Panc1 (cell line): ENCODE measurements around the gene PSMD3. TPM values are rescaled to one million over a fixed set of nuclear protein-coding genes. Genes with fewer than 3 reads are reported as not detected.

Source experiments
- ATAC-seq: fragments of 200-7000 bp; cut with Tn5 transposase; 2 replicates; pipeline ENCODE4 v1.9.1; 2020; ENCODE audit warnings: mild to moderate bottlenecking, moderate library complexity
- BruUV-seq: library from RNA; stranded (reverse); fragments of 400-500 nt; replicated peaks from 2 replicates; lab custom pipeline; 2021; lab: Mats Ljungman, UMichigan
- CTCF ChIA-PET: fragments of 300-600 bp; sonication (Branson Sonifier 250); formaldehyde crosslinking; loops from one replicate; lab custom pipeline; 2022; ENCODE audit warnings: antibody characterized with exemption; lab: Charles Lee
- POLR2A ChIA-PET: fragments of 300-600 bp; sonication (Branson Sonifier 250); formaldehyde crosslinking; loops from one replicate; lab custom pipeline; 2022; ENCODE audit warnings: antibody characterized with exemption; lab: Charles Lee
- DNase-seq: peaks from one replicate; pipeline ENCODE4 v3.0.0-alpha.2; 2010; ENCODE audit warnings: low read depth, low spot score
- H3K27ac ChIP-seq: 2 replicates; pipeline ENCODE4 v1.5.1; 2011; ENCODE audit warnings: mild to moderate bottlenecking, low read length, inconsistent platforms
- H3K27me3 ChIP-seq: fragments of 200-500 bp; sonication (Bioruptor generic); 2 replicates; pipeline ENCODE4 v1.6.0; 2014; ENCODE audit warnings: low read length, inconsistent platforms; ENCODE audit not compliant: control insufficient read depth, insufficient read depth
- H3K36me3 ChIP-seq: fragments of 200-500 bp; sonication (Bioruptor generic); 2 replicates; pipeline ENCODE4 v1.5.1; 2014; ENCODE audit warnings: inconsistent platforms, mild to moderate bottlenecking, low read length, moderate library complexity; ENCODE audit not compliant: control insufficient read depth, insufficient read depth
- H3K4me1 ChIP-seq: 2 replicates; pipeline ENCODE4 v1.5.1; 2011; ENCODE audit warnings: inconsistent platforms, mild to moderate bottlenecking, low read length, moderate library complexity; ENCODE audit not compliant: control insufficient read depth, insufficient read depth
- H3K4me3 ChIP-seq, 2 experiments: 2 replicates each; pipeline ENCODE4 v1.5.1; 2011 to 2012; ENCODE audit warnings: low read depth in 2 of 2, low read length in 2 of 2, mild to moderate bottlenecking in 2 of 2, inconsistent platforms in 1 of 2, moderate library complexity in 1 of 2
- H3K9me3 ChIP-seq: fragments of 200-500 bp; sonication (Bioruptor generic); 2 replicates; pipeline ENCODE4 v1.5.1; 2014; ENCODE audit warnings: low read depth, mild to moderate bottlenecking, inconsistent platforms, low read length, moderate library complexity; ENCODE audit not compliant: control insufficient read depth, insufficient read depth
- POLR2AphosphoS5 ChIP-seq: IDR thresholded peaks from 2 replicates; pipeline ENCODE4 v1.6.1; 2012; ENCODE audit warnings: mild to moderate bottlenecking, low read depth, low read length, moderate library complexity
- REST ChIP-seq, 2 experiments: IDR thresholded peaks; 2 replicates each; pipeline ENCODE4 v1.6.1; 2011 to 2012; ENCODE audit warnings: low read depth in 2 of 2, control low read depth in 1 of 2, low read length in 1 of 2, mild to moderate bottlenecking in 1 of 2, moderate library complexity in 1 of 2; ENCODE audit not compliant: insufficient read depth in 1 of 2
- SIN3A ChIP-seq: IDR thresholded peaks from 2 replicates; pipeline ENCODE4 v1.6.1; 2012; ENCODE audit warnings: low read depth, mild to moderate bottlenecking, low read length, moderate library complexity, borderline replicate concordance; ENCODE audit not compliant: insufficient read depth
- TCF7L2 ChIP-seq: IDR thresholded peaks from 2 replicates; pipeline ENCODE4 v1.6.1; 2011; ENCODE audit warnings: mild to moderate bottlenecking, low read depth, low read length, inconsistent platforms
- in situ Hi-C: cut with HindIII; loops from 2 replicates; pipeline ENCODE4 v1.10.0; 2016; ENCODE audit warnings: low sequenced_read_pairs, low pct_unique_long_range_greater_than_20kb
- intact Hi-C: fragments of 100-400 bp; cut with micrococcal nuclease; formaldehyde crosslinking; loops from one replicate; pipeline ENCODE4 v1.10.0; 2022; ENCODE audit not compliant: unreplicated experiment
- total RNA-seq: library from RNA; stranded (reverse); gene quantifications from one replicate; pipeline ENCODE4 v1.2.1, GENCODE V29; 2021; ENCODE audit not compliant: unreplicated experiment
- TF ChIP-seq, protein P1 (sequence below): fragments of 450-650 bp; IDR thresholded peaks from 2 replicates; pipeline ENCODE4 v1.5.1; 2017; ENCODE audit warnings: mild to moderate bottlenecking

The PSMD3 gene
- total RNA-seq, 1 experiment from 2014 or later = 175 TPM

DNA sequence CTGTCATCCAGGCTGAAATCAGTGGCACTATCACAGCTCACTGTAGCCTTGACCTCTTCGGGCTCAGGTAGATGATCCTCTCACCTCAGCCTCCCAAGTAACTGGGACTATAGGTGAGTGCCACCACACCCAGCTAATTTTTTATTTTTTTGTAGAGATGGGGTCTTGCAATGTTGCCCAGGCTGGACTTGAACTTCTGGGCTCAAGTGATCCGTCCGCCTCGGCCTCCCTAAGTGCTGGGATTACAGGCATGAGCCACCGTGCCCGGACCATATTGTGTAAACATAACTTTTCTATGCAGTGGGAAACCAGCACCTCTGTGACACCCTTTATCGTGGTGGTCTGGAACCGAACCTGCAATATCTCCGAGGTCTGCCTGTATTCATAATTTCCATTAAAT, 23.5 kb downstream of the PSMD3 start:
- no peak for DNase-seq
- in situ Hi-C loops = no loop called here
- no peak for TF ChIP-seq SIN3A
- no peak for TF ChIP-seq POLR2AphosphoS5
- TF ChIP-seq, protein P1, sequence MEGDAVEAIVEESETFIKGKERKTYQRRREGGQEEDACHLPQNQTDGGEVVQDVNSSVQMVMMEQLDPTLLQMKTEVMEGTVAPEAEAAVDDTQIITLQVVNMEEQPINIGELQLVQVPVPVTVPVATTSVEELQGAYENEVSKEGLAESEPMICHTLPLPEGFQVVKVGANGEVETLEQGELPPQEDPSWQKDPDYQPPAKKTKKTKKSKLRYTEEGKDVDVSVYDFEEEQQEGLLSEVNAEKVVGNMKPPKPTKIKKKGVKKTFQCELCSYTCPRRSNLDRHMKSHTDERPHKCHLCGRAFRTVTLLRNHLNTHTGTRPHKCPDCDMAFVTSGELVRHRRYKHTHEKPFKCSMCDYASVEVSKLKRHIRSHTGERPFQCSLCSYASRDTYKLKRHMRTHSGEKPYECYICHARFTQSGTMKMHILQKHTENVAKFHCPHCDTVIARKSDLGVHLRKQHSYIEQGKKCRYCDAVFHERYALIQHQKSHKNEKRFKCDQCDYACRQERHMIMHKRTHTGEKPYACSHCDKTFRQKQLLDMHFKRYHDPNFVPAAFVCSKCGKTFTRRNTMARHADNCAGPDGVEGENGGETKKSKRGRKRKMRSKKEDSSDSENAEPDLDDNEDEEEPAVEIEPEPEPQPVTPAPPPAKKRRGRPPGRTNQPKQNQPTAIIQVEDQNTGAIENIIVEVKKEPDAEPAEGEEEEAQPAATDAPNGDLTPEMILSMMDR = no peak
- TF ChIP-seq REST (IDR thresholded peaks at IDR 0.05; ENCODE audit: insufficient read depth in 1 of 2, low read depth in 2 of 2, low read length in 1 of 2) = no peak
- no peak for TF ChIP-seq TCF7L2

DNA sequence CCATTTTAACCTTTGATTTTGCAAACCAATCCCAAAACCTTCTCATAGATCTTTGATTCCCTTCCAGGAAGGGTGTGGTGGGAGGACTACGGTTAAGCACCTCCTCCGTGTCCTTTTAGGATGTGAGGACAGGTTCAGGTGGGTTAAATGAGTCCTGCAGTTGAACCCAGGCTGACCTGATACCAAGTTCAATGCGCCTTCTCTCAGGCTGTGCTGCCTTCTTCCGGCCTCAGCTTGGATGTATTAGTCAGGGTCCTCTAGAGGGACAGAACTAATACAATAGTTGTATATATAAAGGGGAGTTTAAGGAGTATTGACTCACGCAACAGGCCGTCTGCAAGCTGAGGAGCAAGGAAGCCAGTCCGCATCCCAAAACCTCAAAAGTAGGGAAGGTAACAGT, 24.1 kb downstream of the PSMD3 start:
- Histone ChIP-seq H3K27ac (no peak overlapping the region), H3K4me1 (no peaks in the 10 kb centered on the region), H3K36me3 (no peaks in the 10 kb centered on the region), H3K9me3 (no peaks in the 10 kb centered on the region), H3K4me3 (no peak overlapping the region), H3K27me3 (no peaks in the 10 kb centered on the region)
- ATAC-seq (no peak), DNase-seq (no peak)
- TF ChIP-seq REST (IDR thresholded peaks at IDR 0.05; ENCODE audit: insufficient read depth in 1 of 2, low read depth in 2 of 2, low read length in 1 of 2) (no peak), TCF7L2 (no peak), SIN3A (no peak), POLR2AphosphoS5 (no peak)
- TF ChIP-seq, protein P1 = no peak
- CTCF ChIA-PET = no interaction called here
- BruUV-seq = no TSS peak
- POLR2A ChIA-PET = no interaction called here
- in situ Hi-C loops (no loop called here), intact Hi-C loops (no loop called here)

More for the DNA sequence above, 23.5 kb downstream of the PSMD3 start:
- intact Hi-C loops = no loop called here
- CTCF ChIA-PET = no interaction called here
- no TSS peak for BruUV-seq
- no peaks in the 10 kb centered on the region for H3K9me3 ChIP-seq
- POLR2A ChIA-PET = no interaction called here
- no peak for ATAC-seq
- no peak overlapping the region for H3K4me3 ChIP-seq
- no peaks in the 10 kb centered on the region for H3K27me3 ChIP-seq
- H3K4me1 ChIP-seq = no peaks in the 10 kb centered on the region
- H3K27ac ChIP-seq = no peak overlapping the region
- H3K36me3 ChIP-seq = no peaks in the 10 kb centered on the region
